Colonic mucosa (tissue), 4 donors: Measurements from ENCODE around the gene KHDRBS2. TPM values are rescaled to one million over a fixed set of nuclear protein-coding genes. Genes with fewer than 3 reads are reported as not detected.

ENCODE experiments used
- DNase-seq: peaks from one replicate; pipeline ENCODE4 v3.0.0-alpha.2; 2020
- H3K27ac ChIP-seq: fragments of 200-600 bp; one replicate; pipeline ENCODE4 v1.8.0; 2021
- H3K27me3 ChIP-seq: fragments of 200-600 bp; one replicate; pipeline ENCODE4 v1.8.0; 2021
- H3K36me3 ChIP-seq: fragments of 200-600 bp; one replicate; pipeline ENCODE4 v1.8.0; 2021
- H3K4me1 ChIP-seq: fragments of 200-600 bp; one replicate; pipeline ENCODE4 v1.8.0; 2021; ENCODE audit warnings: mild to moderate bottlenecking
- H3K4me3 ChIP-seq: fragments of 200-600 bp; one replicate; pipeline ENCODE4 v1.8.0; 2021
- H3K9ac ChIP-seq, 2 donors: one replicate each; pipeline ENCODE4 v1.7.0; 2013; ENCODE audit warnings: control low read depth in 2 of 2, low read depth in 2 of 2, low read length in 2 of 2
- H3K9me3 ChIP-seq: fragments of 200-600 bp; one replicate; pipeline ENCODE4 v1.8.0; 2021
- intact Hi-C: fragments of 100-400 bp; cut with DNase I; formaldehyde crosslinking; loops from one replicate; pipeline ENCODE4 v1.14.1; 2022
- total RNA-seq, 2 donors: library from RNA; stranded (reverse); fragmentation: NEBNext Ultra II Directional in 1 of 2; extraction: Animal tissue kit (Norgen Biotek cat#: 25700) in 1 of 2; gene quantifications; one replicate each; pipeline ENCODE4 v1.2.1, GENCODE V29; 2021
- TF ChIP-seq, protein P1 (sequence below): fragments of 200-600 bp; IDR thresholded peaks from one replicate; pipeline ENCODE4 v1.8.0; 2022; ENCODE audit warnings: antibody characterized with exemption, mild to moderate bottlenecking
- donor health status: healthy.
- donor health status: DM: no; HTN: no; CAD: no.
- donor health status: DM: no; HTN: no; CAD: no.

KHDRBS2 gene
- total RNA-seq, 2 donors from 2014 or later: 0.52 to 1.2 TPM

GRCh38 chr6:62262283-62262682 is 23.7 kb downstream of the KHDRBS2 start:
- Histone ChIP-seq H3K4me1 (no peaks in the 10 kb centered on the region), H3K9me3 (no peaks in the 10 kb centered on the region), H3K27me3 (no peaks in the 10 kb centered on the region), H3K27ac (no peak overlapping the region), H3K9ac (no peak overlapping the region), H3K4me3 (no peak overlapping the region), H3K36me3 (no peaks in the 10 kb centered on the region)
- TF ChIP-seq, protein P1, sequence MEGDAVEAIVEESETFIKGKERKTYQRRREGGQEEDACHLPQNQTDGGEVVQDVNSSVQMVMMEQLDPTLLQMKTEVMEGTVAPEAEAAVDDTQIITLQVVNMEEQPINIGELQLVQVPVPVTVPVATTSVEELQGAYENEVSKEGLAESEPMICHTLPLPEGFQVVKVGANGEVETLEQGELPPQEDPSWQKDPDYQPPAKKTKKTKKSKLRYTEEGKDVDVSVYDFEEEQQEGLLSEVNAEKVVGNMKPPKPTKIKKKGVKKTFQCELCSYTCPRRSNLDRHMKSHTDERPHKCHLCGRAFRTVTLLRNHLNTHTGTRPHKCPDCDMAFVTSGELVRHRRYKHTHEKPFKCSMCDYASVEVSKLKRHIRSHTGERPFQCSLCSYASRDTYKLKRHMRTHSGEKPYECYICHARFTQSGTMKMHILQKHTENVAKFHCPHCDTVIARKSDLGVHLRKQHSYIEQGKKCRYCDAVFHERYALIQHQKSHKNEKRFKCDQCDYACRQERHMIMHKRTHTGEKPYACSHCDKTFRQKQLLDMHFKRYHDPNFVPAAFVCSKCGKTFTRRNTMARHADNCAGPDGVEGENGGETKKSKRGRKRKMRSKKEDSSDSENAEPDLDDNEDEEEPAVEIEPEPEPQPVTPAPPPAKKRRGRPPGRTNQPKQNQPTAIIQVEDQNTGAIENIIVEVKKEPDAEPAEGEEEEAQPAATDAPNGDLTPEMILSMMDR: no peak
- no peak for DNase-seq
- intact Hi-C loops: no loop called here

- intact Hi-C loops: no loop called here
- Histone ChIP-seq H3K27me3 (no peaks in the 10 kb centered on the region), H3K27ac (no peak overlapping the region), H3K36me3 (no peaks in the 10 kb centered on the region), H3K9me3 (no peaks in the 10 kb centered on the region), H3K9ac (no peak overlapping the region), H3K4me3 (no peak overlapping the region), H3K4me1 (no peaks in the 10 kb centered on the region)
- no peak for DNase-seq
- TF ChIP-seq, protein P1: no peak
Measured at GRCh38 chr6:62246087-62246486, 39.9 kb downstream of the KHDRBS2 start.

DNA sequence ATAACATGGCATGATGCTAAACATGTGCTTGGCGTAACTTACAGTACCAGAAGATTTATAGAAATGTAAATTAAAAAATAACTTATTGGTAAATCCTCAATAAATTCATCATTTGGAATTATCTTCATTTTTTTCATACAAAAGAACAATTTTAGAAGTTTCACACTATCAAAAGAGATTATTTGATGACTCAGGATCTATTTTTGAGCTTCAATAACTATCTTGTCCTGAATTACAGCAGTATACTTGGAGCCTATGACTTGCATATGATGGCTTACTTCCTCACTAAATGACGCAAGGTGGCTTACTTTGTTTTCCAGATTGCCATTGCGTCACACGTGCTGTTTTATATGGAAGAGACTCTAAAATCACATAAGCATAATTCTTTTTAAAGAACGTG is 49.2 kb downstream of the KHDRBS2 start:
- no peak for DNase-seq
- H3K9ac ChIP-seq: no peak overlapping the region
- intact Hi-C loops: no loop called here
- TF ChIP-seq, protein P1: no peak
- no peaks in the 10 kb centered on the region for H3K4me1 ChIP-seq
- no peaks in the 10 kb centered on the region for H3K27me3 ChIP-seq
- H3K4me3 ChIP-seq: no peak overlapping the region
- no peak overlapping the region for H3K27ac ChIP-seq
- no peaks in the 10 kb centered on the region for H3K9me3 ChIP-seq
- no peaks in the 10 kb centered on the region for H3K36me3 ChIP-seq

- DNase-seq: no peak
- Histone ChIP-seq H3K4me1 (no peaks in the 10 kb centered on the region), H3K4me3 (no peak overlapping the region), H3K9me3 (no peaks in the 10 kb centered on the region), H3K9ac (no peak overlapping the region), H3K27ac (no peak overlapping the region), H3K27me3 (no peaks in the 10 kb centered on the region), H3K36me3 (no peaks in the 10 kb centered on the region)
- TF ChIP-seq, protein P1: no peak
- intact Hi-C loops: no loop called here
Measured at GRCh38 chr6:62229231-62229630, 56.8 kb downstream of the KHDRBS2 start.

DNA sequence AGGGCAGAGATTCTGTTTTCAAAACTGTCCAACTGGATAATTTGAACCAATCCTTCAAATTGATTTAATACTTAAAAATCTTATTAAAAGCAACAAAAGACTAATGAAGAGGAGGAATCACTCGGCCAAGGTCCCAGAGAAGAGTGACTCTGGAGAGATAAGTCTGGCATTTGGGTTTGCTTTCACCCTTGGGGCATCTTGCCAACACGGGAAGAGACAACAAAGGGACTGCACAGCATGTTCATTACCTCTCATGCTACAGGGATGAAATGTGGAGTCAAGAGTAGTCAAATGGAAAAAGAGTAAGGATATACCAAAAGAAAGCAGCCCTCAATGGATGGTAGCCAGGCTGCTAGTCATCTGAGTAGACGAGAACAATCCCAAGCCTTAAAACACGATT is 68.2 kb downstream of the KHDRBS2 start:
- H3K4me1 ChIP-seq: no peaks in the 10 kb centered on the region
- H3K9me3 ChIP-seq: no peaks in the 10 kb centered on the region
- no peak overlapping the region for H3K27ac ChIP-seq
- H3K36me3 ChIP-seq: no peaks in the 10 kb centered on the region
- DNase-seq: no peak
- TF ChIP-seq, protein P1: no peak
- no peak overlapping the region for H3K4me3 ChIP-seq
- intact Hi-C loops: no loop called here
- H3K9ac ChIP-seq: no peak overlapping the region
- no peaks in the 10 kb centered on the region for H3K27me3 ChIP-seq

- no peak overlapping the region for H3K4me3 ChIP-seq
- no peaks in the 10 kb centered on the region for H3K9me3 ChIP-seq
- TF ChIP-seq, protein P1: no peak
- H3K9ac ChIP-seq: no peak overlapping the region
- no peak for DNase-seq
- no peak overlapping the region for H3K27ac ChIP-seq
- H3K4me1 ChIP-seq: no peaks in the 10 kb centered on the region
- H3K36me3 ChIP-seq: no peaks in the 10 kb centered on the region
- no peaks in the 10 kb centered on the region for H3K27me3 ChIP-seq
- intact Hi-C loops: no loop called here
Measured at GRCh38 chr6:62202078-62202477, 83.9 kb downstream of the KHDRBS2 start.
